Fibroblast of lung (primary cell): ENCODE results near the gene NECAP2. TPM values are rescaled to one million over a fixed set of nuclear protein-coding genes. Genes with fewer than 3 reads are reported as not detected.

Source experiments
- DNase-seq, 2 donors: peaks; one replicate each; pipeline versions ENCODE4 v3.0.0 to v3.0.0-alpha.2; 2010; ENCODE audit warnings: low read depth in 2 of 2
- H2AFZ ChIP-seq: 2 replicates; pipeline ENCODE4 v1.5.1; 2012; ENCODE audit warnings: low read length, control low read depth, inconsistent platforms
- H3K27ac ChIP-seq: 2 replicates; pipeline ENCODE4 v1.5.1; 2011; ENCODE audit warnings: low read length, control low read depth; ENCODE audit not compliant: insufficient read depth
- H3K27me3 ChIP-seq: 2 replicates; pipeline ENCODE4 v1.5.1; 2011; ENCODE audit warnings: mild to moderate bottlenecking, low read length; ENCODE audit not compliant: control insufficient read depth, insufficient read depth
- H3K36me3 ChIP-seq: 2 replicates; pipeline ENCODE4 v1.5.1; 2011; ENCODE audit warnings: low read length; ENCODE audit not compliant: control insufficient read depth, insufficient read depth
- H3K4me1 ChIP-seq: 2 replicates; pipeline ENCODE4 v1.5.1; 2011; ENCODE audit warnings: low read length; ENCODE audit not compliant: control insufficient read depth, insufficient read depth; ENCODE audit errors: extremely low read depth
- H3K4me2 ChIP-seq: 2 replicates; pipeline ENCODE4 v1.5.1; 2011; ENCODE audit warnings: low read length, control low read depth; ENCODE audit not compliant: insufficient read depth; ENCODE audit errors: extremely low read depth
- H3K4me3 ChIP-seq, 4 experiments: fragments of 200-600 bp in 1 of 4; sonication (generic) in 1 of 4; replicated peaks in 1 of 4; 2 replicates each; pipeline ENCODE4 v1.5.1; 2011 to 2016; ENCODE audit warnings: low read length in 4 of 4, low read depth in 3 of 4, mild to moderate bottlenecking in 3 of 4, control low read depth in 2 of 4, inconsistent platforms in 1 of 4, mixed read lengths in 1 of 4; ENCODE audit not compliant: insufficient read depth in 1 of 4; ENCODE audit errors: control extremely low read depth in 1 of 4
- H3K79me2 ChIP-seq: 2 replicates; pipeline ENCODE4 v1.5.1; 2012; ENCODE audit warnings: mild to moderate bottlenecking, low read length, inconsistent platforms; ENCODE audit not compliant: control insufficient read depth, insufficient read depth
- H3K9ac ChIP-seq: 2 replicates; pipeline ENCODE4 v1.5.1; 2011; ENCODE audit warnings: mild to moderate bottlenecking, low read length, control low read depth; ENCODE audit not compliant: insufficient read depth
- H3K9me3 ChIP-seq: 2 replicates; pipeline ENCODE4 v1.5.1; 2012; ENCODE audit warnings: low read depth, low read length; ENCODE audit not compliant: control insufficient read depth, insufficient read depth
- H4K20me1 ChIP-seq: 2 replicates; pipeline ENCODE4 v1.5.1; 2011; ENCODE audit warnings: low read length; ENCODE audit not compliant: control insufficient read depth, insufficient read depth; ENCODE audit errors: extremely low read depth
- CTCF ChIP-seq, 2 donors: IDR thresholded peaks in 1 of 2; conservative IDR thresholded peaks in 1 of 2; 1 replicate in 1 of 2; 2 replicates in 1 of 2; pipeline ENCODE4 v1.5.1; 2011 to 2012; ENCODE audit warnings: low read length in 2 of 2, control low read depth in 1 of 2, inconsistent platforms in 1 of 2, low read depth in 1 of 2, mild to moderate bottlenecking in 1 of 2
- EZH2 ChIP-seq: IDR thresholded peaks from 2 replicates; pipeline ENCODE4 v1.5.1; 2012; ENCODE audit warnings: low read length, control low read depth, mild to moderate bottlenecking; ENCODE audit errors: missing control alignments
- polyA plus RNA-seq, 2 donors: library from polyadenylated mRNA; depleted of rRNA in 1 of 2; stranded (reverse) in 1 of 2; unstranded in 1 of 2; fragments of >200 nt; gene quantifications; 2 replicates each; pipeline ENCODE4 v1.2.1, GENCODE V29; 2011 to 2012; ENCODE audit warnings: missing spikeins in 1 of 2
- total RNA-seq: library from RNA; depleted of rRNA; stranded (reverse); fragments of >200 nt; gene quantifications from 2 replicates; pipeline ENCODE4 v1.2.1, GENCODE V29; 2014

NECAP2 gene
- total and polyA plus RNA-seq, 2 donors (not counting 1 experiment from before 2014, with no cell fraction given), result 83.9 to 97.0 TPM

- no peak overlapping the region for H3K4me2 ChIP-seq
- no peaks in the 10 kb centered on the region for H3K9me3 ChIP-seq
- H4K20me1 ChIP-seq, result no peaks in the 10 kb centered on the region
- H3K4me3 ChIP-seq, result no peak overlapping the region
- H2AFZ ChIP-seq, result no peak overlapping the region
- TF ChIP-seq EZH2, result no peak
- no peak for TF ChIP-seq CTCF (conservative IDR thresholded peaks at IDR 0.05 in 1 of 2, IDR thresholded peaks at IDR 0.05 in 1 of 2; ENCODE audit: low read depth in 1 of 2, low read length in 2 of 2)
- H3K27me3 ChIP-seq, result no peaks in the 10 kb centered on the region
- no peak for DNase-seq
- no peak overlapping the region for H3K9ac ChIP-seq
- no peak overlapping the region for H3K27ac ChIP-seq
- H3K79me2 ChIP-seq, result no peaks in the 10 kb centered on the region
- H3K36me3 ChIP-seq, result peaks cover 20% of the 10 kb centered on the region
- no peaks in the 10 kb centered on the region for H3K4me1 ChIP-seq
Observed at GRCh38 chr1:16458831-16459230, 18.3 kb downstream of the NECAP2 start.

- Histone ChIP-seq H3K9ac (no peak overlapping the region), H4K20me1 (no peaks in the 10 kb centered on the region), H3K4me2 (no peak overlapping the region), H3K27me3 (no peaks in the 10 kb centered on the region), H3K4me3 (no peak overlapping the region), H3K4me1 (no peaks in the 10 kb centered on the region), H3K36me3 (peaks cover 20% of the 10 kb centered on the region), H2AFZ (no peak overlapping the region), H3K9me3 (no peaks in the 10 kb centered on the region), H3K79me2 (no peaks in the 10 kb centered on the region), H3K27ac (no peak overlapping the region)
- DNase-seq, result no peak
- no peak for TF ChIP-seq EZH2
- no peak for TF ChIP-seq CTCF (conservative IDR thresholded peaks at IDR 0.05 in 1 of 2, IDR thresholded peaks at IDR 0.05 in 1 of 2; ENCODE audit: low read depth in 1 of 2, low read length in 2 of 2)
Observed at GRCh38 chr1:16459352-16459925, 18.9 kb downstream of the NECAP2 start.

DNA sequence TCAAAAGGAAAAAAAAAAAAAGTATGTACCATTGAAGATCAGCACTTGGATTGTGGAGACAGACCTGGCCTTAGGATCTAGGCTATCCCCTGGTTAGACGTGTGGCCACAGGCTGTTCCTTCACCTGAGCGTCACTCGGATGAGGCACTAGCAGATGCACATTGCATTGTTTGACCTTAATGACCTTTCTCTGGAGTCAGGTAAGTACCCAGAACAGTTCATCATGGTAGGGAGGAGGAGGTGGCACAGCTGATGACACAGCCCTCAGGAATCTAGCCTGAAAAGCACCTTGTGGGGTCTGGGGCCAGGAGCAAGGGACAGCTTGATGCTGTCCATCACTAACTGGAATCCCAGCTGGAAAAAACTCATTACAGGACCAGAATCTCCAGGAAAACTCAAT is 21.2 kb downstream of the NECAP2 start:
- Histone ChIP-seq H3K9me3 (no peaks in the 10 kb centered on the region), H3K4me3 (no peak overlapping the region), H3K79me2 (no peaks in the 10 kb centered on the region), H3K27ac (no peak overlapping the region), H3K4me1 (no peaks in the 10 kb centered on the region), H3K36me3 (peaks cover 17% of the 10 kb centered on the region), H3K27me3 (no peaks in the 10 kb centered on the region), H3K4me2 (no peak overlapping the region), H3K9ac (no peak overlapping the region), H2AFZ (no peak overlapping the region), H4K20me1 (no peaks in the 10 kb centered on the region)
- TF ChIP-seq CTCF (conservative IDR thresholded peaks at IDR 0.05 in 1 of 2, IDR thresholded peaks at IDR 0.05 in 1 of 2; ENCODE audit: low read depth in 1 of 2, low read length in 2 of 2) (no peak), EZH2 (no peak)
- DNase-seq, result no peak
